IgD-negative memory B cell (primary cell): ENCODE results near the gene CSNK1G2. TPM values are rescaled to one million over a fixed set of nuclear protein-coding genes. Genes with fewer than 3 reads are reported as not detected.
"Not testable (repeated sequence)": the region's sequence is repeated elsewhere in the genome, so short reads cannot be mapped to it uniquely, and the experiment has no call there.

Experiments used
- H3K27ac Mint-ChIP-seq, 3 donors: one replicate each; pipeline ENCODE4 v1.8.0; 2020 to 2022; ENCODE audit warnings: mild to moderate bottlenecking in 3 of 3, mixed read lengths in 3 of 3, moderate library complexity in 1 of 3
- H3K27me3 Mint-ChIP-seq: one replicate; pipeline ENCODE4 v1.8.0; 2021; ENCODE audit warnings: mixed read lengths
- H3K36me3 Mint-ChIP-seq: one replicate; pipeline ENCODE4 v1.8.0; 2020; ENCODE audit warnings: mild to moderate bottlenecking, mixed read lengths
- H3K4me1 Mint-ChIP-seq, 3 donors: one replicate each; pipeline ENCODE4 v1.8.0; 2020 to 2022; ENCODE audit warnings: mixed read lengths in 3 of 3, mild to moderate bottlenecking in 1 of 3
- H3K4me3 Mint-ChIP-seq, 4 donors: one replicate each; pipeline ENCODE4 v1.8.0; 2020 to 2022; ENCODE audit warnings: mild to moderate bottlenecking in 4 of 4, mixed read lengths in 4 of 4, moderate library complexity in 3 of 4
- H3K9me3 Mint-ChIP-seq, 3 donors: one replicate each; pipeline ENCODE4 v1.8.0; 2020 to 2021; ENCODE audit warnings: mixed read lengths in 3 of 3, mild to moderate bottlenecking in 1 of 3
- polyA plus RNA-seq: library from polyadenylated mRNA; unstranded; fragments of 300-500 nt; fragmentation: Illumina TruSeq; gene quantifications from one replicate; pipeline ENCODE4 v1.2.3, GENCODE V29; 2021

The CSNK1G2 gene
- polyA plus RNA-seq, 1 donor from 2014 or later, result 28.8 TPM

DNA sequence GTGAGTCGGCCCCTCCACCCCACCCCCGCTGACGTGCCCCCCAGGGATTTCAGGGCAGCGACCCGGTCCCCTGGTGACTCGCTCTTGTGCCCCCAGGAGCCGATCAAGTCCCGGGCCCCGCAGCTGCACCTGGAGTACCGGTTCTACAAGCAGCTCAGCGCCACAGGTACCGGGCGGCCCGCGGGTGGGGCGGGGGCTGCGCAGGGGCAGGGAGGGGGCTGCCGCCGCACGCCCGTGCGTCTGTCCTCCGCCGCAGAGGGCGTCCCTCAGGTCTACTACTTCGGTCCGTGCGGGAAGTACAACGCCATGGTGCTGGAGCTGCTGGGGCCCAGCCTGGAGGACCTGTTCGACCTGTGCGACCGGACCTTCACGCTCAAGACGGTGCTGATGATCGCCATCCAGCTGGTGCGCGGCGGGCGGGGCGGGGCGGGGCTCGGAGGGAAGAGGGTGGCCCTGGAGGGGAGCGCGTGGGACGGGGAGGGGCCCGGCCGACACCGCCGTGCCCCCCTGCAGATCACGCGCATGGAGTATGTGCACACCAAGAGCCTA, 37.4 kb downstream of the CSNK1G2 start:
- Mint-ChIP-seq H3K9me3 (no peaks in the 10 kb centered on the region), H3K27ac (no peak overlapping the region), H3K27me3 (no peaks in the 10 kb centered on the region), H3K36me3 (peaks cover 3% of the 10 kb centered on the region), H3K4me1 (peaks cover 0 to 5% (median 4%) of the 10 kb centered on the region in 3 donors), H3K4me3 (no peak overlapping the region)

DNA sequence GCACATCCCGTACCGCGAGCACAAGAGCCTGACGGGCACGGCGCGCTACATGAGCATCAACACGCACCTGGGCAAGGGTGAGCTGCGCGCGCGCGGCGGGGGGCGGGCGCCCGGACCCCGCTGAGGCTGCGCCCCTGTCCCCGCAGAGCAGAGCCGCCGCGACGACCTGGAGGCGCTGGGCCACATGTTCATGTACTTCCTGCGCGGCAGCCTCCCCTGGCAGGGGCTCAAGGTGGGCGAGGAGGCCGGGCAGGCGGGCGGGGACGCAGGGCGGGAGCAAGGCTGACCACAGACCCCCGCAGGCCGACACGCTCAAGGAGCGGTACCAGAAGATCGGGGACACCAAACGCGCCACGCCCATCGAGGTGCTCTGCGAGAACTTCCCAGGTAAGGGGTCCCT, 38.0 kb downstream of the CSNK1G2 start:
- no peak overlapping the region for H3K4me3 Mint-ChIP-seq
- no peaks in the 10 kb centered on the region for H3K9me3 Mint-ChIP-seq
- H3K4me1 Mint-ChIP-seq, result peaks cover 0 to 2% (median 1%) of the 10 kb centered on the region in 3 donors
- H3K27ac Mint-ChIP-seq, result no peak overlapping the region
- no peaks in the 10 kb centered on the region for H3K27me3 Mint-ChIP-seq
- peaks cover 3% of the 10 kb centered on the region for H3K36me3 Mint-ChIP-seq

DNA sequence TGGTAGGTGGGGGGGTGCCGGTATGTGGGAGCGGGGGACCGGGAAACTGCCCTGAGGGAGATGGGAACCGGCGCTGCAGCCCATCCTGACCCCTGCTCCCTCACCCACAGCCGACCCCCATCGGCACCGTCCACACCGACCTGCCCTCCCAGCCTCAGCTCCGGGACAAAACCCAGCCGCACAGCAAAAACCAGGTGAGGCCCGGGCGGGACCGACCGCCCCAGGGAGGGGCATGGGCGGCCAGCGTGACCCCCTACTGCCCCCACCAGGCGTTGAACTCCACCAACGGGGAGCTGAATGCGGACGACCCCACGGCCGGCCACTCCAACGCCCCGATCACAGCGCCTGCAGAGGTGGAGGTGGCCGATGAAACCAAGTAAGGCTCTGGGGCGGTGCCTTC, 38.7 kb downstream of the CSNK1G2 start:
- Mint-ChIP-seq H3K27ac (no peak overlapping the region), H3K9me3 (no peaks in the 10 kb centered on the region), H3K36me3 (peaks cover 3% of the 10 kb centered on the region), H3K27me3 (no peaks in the 10 kb centered on the region), H3K4me3 (no peak overlapping the region), H3K4me1 (no peaks in the 10 kb centered on the region)

DNA sequence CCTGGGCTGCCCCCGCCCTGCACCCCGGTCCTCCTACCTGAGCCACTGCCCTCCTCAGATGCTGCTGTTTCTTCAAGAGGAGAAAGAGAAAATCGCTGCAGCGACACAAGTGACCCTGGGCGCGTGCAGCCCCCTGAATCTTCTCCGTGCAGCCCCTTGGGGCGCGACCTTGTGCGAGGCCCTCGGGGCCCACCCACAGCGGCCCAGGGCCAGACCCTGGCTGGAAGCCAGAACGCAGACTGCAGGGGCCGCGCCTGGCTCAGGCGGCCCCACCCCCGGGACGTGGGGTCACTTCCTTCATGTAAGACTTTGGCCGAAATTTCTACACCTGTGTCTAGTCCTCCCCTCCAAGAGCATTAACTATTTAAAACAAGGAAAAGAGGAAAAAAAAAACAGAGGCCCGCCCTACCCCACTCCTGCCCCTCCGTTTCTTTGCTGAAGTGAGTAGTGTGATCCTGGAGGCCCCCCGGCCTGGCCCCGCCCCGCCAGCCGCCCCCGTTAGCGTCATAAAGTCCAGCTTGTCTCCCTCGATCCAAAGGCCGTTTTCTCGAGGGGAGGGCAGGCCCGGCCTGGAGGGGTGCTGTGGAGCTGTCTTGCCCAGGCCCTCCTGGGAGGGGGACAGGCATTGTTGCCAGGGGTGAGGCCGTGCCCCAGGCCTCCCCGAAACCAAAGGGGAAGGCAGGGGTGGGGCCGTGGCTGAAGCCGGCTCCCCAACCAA, 39.3 kb downstream of the CSNK1G2 start:
- no peaks in the 10 kb centered on the region for H3K9me3 Mint-ChIP-seq
- no peak overlapping the region for H3K27ac Mint-ChIP-seq

DNA sequence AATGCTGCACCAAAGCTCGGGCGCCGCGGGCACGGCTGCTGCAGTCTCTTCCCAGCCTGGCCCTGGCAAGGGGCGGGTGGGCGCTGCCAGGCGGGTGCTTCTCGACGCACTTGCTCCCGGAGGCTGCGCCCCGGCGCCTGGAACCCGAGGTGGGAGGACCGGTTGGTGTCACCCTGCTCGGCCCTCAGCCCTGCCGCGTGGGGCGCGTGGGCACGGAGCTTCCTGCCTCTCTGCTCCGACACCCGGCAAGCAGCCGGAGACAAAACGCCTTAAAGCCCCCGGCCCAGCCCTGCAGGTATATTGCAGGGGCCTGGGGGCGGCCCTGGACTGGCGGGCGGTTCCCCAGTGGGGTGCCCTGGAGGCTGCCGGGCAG, 39.8 kb downstream of the CSNK1G2 start:
- Mint-ChIP-seq H3K4me1 (no peaks in the 10 kb centered on the region), H3K27ac (no peak overlapping the region), H3K9me3 (no peaks in the 10 kb centered on the region), H3K27me3 (no peaks in the 10 kb centered on the region), H3K4me3 (no peak overlapping the region), H3K36me3 (peaks cover 3% of the 10 kb centered on the region)

More for the DNA sequence above, 39.3 kb downstream of the CSNK1G2 start:
- H3K27me3 Mint-ChIP-seq, result no peaks in the 10 kb centered on the region
- no peaks in the 10 kb centered on the region for H3K4me1 Mint-ChIP-seq
- peaks cover 3% of the 10 kb centered on the region for H3K36me3 Mint-ChIP-seq
- H3K4me3 Mint-ChIP-seq, result no peak overlapping the region

DNA sequence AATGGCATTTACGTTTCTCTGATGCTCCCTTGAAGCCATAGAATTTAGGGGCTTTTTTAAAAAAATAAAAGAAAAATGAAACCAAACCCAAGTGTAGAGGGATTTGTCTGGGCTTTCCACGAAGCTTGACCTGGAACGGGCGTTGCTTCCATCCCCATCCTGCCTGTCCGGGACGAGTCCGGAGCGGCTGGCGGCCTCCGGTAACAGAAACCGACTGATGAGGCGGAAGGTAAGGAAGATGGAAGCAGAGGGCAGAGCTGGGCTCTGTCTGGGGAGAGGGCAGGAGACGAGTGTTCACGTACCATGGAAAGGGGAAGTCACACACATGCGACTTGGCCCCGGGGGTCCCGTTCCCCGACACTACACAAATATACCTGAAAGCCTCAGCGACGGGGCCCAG, 40.3 kb downstream of the CSNK1G2 start:
- H3K4me3 Mint-ChIP-seq, result peak overlapping the region in 1 of 4 donors; percentile 17
- no peak overlapping the region for H3K27ac Mint-ChIP-seq

DNA sequence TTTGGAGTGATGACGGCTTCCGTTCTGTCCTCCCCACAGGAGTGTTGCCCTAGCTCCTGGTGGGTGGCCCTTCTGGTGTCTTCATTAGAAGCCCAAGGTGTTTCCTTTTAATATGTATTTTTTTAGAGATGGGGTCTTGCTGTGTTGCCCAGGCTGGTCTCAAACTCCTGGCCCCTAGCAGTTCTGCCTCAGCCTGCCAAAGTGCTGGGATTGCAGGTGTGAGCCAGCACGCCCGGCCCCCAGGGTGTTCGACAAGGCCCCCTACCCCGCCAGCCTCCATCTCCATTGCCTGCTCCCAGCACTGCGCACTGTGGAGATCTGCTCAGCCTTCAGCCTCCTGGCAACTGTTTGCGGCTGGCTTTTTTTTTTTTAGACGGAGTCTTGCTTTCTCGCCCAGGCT, 43.4 kb downstream of the CSNK1G2 start:
- Mint-ChIP-seq H3K27ac (no peak overlapping the region), H3K4me3 (peak overlapping the region in 1 of 4 donors; percentile 12), H3K9me3 (no peaks in the 10 kb centered on the region), H3K36me3 (peaks cover 3% of the 10 kb centered on the region), H3K4me1 (no peaks in the 10 kb centered on the region), H3K27me3 (no peaks in the 10 kb centered on the region)

More for the DNA sequence above, 40.3 kb downstream of the CSNK1G2 start:
- H3K36me3 Mint-ChIP-seq, result peaks cover 3% of the 10 kb centered on the region
- H3K9me3 Mint-ChIP-seq, result no peaks in the 10 kb centered on the region
- H3K27me3 Mint-ChIP-seq, result no peaks in the 10 kb centered on the region
- no peaks in the 10 kb centered on the region for H3K4me1 Mint-ChIP-seq

DNA sequence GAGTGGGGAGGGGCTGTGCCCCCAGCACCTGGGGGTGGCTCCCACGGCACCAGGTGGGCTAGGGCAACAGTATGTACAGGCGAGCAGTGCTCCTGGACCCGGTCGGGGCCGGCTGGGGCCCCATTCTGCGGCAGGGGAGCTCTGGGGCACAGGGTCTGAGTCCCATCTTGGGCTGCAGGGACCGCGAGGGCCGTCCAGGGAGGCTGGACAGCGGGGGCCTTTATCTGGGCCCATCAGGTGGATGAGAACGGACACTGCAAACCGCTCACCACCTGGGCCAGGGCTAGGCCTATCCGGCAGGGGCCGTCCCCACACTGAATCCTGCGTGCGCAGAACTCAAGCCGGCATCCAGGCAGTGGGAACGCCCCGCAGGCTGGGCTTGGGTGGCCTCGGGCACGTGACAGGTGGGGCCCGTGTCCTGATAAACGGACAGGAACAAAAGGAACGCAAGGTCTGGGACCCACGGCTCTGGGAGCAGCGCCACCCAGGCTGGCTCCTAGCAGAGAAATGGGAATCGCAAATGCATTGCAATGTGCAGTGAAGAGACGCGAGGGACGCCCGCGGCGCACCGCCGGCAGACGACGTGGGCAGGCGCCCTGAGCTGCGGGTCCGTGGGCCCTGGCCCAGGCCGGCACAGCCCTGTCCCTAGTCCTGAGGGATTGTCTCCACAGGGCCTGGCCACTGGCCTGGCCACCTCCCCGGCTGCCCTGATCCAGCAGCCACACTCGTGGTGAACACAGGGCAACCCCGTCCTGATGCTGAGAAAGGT, 44.8 kb downstream of the CSNK1G2 start:
- Mint-ChIP-seq H3K27me3 (no peaks in the 10 kb centered on the region), H3K4me1 (no peaks in the 10 kb centered on the region), H3K36me3 (peaks cover 3% of the 10 kb centered on the region), H3K4me3 (no peak overlapping the region), H3K27ac (no peak overlapping the region), H3K9me3 (no peaks in the 10 kb centered on the region)

DNA sequence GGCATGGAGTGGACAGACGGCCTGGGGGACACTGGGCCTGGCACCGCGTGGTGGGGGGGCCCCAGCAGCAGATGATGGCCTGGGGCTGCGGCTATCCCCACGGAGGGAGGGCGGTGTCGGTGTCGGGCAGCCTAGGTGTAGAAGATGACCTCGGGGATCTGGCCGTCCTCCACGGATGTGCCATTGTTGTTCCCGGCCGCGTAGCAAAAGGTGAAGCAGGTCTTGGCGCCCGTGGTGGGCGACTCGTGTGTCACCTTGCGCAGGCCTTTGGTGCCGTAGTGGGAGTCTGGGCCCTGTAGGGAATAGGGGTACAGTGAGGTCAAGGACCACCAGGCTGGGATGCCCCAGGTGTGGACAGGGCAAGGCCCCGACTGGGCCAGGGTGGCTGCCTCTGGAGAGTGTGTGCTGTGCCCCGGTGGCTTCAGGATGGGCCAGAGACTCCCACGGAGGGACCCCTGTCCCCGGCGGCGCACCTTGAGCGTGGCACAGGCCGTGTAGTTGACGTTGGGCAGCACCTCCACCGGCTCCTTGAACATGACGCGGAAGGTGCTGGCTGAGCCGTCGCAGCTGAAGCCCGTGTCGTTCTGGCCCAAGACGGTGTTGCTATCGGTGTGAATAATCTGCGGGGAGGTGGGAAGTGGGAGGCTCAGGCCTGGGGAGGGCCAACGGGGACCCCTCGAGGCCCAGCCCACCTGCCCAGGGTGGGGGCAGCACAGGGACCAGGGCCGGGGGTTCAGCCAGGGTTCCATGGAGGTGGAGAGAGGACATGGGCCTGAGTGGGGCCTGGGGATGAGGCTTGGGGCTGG, 45.6 kb downstream of the CSNK1G2 start:
- no peak overlapping the region for H3K4me3 Mint-ChIP-seq
- no peak overlapping the region for H3K27ac Mint-ChIP-seq
- H3K27me3 Mint-ChIP-seq, result no peaks in the 10 kb centered on the region
- no peaks in the 10 kb centered on the region for H3K4me1 Mint-ChIP-seq
- peaks cover 1% of the 10 kb centered on the region for H3K36me3 Mint-ChIP-seq
- no peaks in the 10 kb centered on the region for H3K9me3 Mint-ChIP-seq

DNA sequence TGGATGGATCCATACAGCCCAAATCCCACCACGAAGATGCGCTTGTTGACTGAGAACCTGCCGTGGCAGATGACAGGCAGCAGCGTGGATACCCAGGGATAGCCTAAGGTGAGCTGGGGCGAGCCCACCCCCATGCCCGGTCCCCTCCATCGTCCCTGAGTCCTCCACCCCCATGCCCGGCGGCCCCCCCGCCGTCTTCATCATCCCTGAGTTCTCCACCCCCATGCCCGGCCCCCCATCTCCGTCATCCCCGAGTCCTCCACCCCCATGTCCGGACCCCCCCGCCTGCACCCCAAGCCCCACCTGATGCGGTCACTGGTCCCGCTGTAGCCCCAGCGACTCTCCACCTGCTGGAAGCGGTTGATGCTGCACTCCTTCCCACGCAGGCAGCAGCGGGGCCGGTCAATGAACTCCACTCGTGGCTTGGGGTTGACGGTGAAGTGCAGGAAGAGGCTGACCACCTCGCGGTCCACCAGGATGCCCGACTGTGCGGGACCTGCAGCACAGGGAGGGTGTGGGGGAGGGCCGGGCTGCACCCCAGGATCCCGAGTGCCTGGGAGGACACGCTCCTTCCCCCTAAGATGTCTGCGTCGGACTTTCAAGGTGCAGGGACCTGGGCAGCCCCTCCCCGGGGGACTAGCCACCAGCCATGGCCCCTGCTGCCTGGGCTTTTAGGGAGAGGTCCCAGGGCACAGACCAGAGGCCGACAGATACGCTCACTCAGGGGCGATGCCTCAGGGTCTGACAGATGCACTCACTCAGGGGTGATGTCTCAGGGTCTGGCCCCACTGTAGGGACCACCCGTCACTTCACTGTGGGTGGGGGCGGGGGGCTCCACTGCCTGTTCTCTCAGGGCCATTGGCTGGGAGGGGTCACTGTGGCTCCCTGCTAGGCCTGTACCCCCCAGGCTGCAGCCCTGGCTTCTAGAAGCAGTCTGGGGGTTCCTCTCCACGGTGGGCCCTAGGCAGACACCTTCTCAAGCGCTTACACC, 46.5 kb downstream of the CSNK1G2 start:
- Mint-ChIP-seq H3K27me3 (no peaks in the 10 kb centered on the region), H3K4me1 (no peaks in the 10 kb centered on the region), H3K27ac (no peak overlapping the region), H3K4me3 (no peak overlapping the region), H3K36me3 (peaks cover 1% of the 10 kb centered on the region), H3K9me3 (no peaks in the 10 kb centered on the region)

DNA sequence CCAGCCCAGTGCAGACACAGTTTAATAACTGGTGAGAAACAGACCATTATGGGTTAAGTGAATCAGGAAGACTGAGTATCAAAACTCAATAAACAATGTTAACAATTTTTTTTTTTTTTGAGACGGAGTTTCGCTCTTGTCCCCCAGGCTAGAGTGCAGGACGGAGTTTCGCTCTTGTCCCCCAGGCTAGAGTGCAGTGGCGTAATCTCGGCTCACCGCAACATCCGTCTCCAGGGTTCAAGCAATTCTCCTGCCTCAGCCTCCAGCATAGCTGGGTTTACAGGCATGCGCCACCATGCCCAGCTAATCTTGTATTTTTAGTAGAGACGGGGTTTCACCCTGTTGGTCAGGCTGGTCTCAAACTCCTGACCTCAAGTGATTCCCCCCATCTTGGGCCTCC, 47.5 kb downstream of the CSNK1G2 start:
- H3K4me3 Mint-ChIP-seq, H3K9me3 Mint-ChIP-seq, H3K27ac Mint-ChIP-seq, H3K27me3 Mint-ChIP-seq, H3K36me3 Mint-ChIP-seq, H3K4me1 Mint-ChIP-seq: not testable (repeated sequence)

DNA sequence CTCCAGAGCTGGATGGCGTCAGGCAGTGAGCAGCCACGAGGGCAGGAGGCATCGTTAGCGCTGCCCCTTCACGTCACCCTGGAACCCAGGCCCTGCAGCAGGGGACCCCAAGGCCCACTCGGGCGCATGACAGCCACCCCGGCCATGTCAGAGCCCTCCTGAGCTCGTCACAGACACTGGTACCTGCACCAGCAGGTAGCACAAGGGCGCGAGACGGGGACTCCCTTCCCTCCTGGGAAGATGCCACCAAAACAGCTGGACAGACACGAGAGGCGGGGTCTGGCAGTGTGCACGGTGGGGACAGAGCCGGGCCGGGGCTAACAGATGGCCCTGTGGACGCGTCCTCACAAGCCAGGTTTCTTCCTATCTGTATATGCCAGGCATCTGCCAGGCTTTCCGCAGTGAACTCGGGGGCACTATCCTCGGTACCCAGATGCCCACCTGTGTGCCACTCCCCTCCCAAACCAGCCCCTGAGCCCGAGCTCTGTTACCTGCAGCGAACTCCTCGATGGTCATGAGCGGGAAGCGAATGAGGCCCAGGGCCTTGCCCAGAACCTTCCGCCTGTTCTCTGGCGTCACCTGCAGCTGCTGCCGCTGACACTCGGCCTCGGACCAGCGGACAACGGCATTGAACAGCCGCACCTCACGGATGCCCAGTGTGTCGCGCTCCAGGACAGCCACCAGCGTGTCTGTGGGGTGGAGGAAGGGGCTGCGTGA, 48.7 kb downstream of the CSNK1G2 start:
- H3K27ac Mint-ChIP-seq, result peak overlapping the region in 1 of 3 donors; percentile 16
- H3K9me3 Mint-ChIP-seq, result no peaks in the 10 kb centered on the region
- H3K4me1 Mint-ChIP-seq, result peaks cover 0 to under 1% (median 0%) of the 10 kb centered on the region in 3 donors
- no peaks in the 10 kb centered on the region for H3K27me3 Mint-ChIP-seq
- no peaks in the 10 kb centered on the region for H3K36me3 Mint-ChIP-seq
- no peak overlapping the region for H3K4me3 Mint-ChIP-seq

DNA sequence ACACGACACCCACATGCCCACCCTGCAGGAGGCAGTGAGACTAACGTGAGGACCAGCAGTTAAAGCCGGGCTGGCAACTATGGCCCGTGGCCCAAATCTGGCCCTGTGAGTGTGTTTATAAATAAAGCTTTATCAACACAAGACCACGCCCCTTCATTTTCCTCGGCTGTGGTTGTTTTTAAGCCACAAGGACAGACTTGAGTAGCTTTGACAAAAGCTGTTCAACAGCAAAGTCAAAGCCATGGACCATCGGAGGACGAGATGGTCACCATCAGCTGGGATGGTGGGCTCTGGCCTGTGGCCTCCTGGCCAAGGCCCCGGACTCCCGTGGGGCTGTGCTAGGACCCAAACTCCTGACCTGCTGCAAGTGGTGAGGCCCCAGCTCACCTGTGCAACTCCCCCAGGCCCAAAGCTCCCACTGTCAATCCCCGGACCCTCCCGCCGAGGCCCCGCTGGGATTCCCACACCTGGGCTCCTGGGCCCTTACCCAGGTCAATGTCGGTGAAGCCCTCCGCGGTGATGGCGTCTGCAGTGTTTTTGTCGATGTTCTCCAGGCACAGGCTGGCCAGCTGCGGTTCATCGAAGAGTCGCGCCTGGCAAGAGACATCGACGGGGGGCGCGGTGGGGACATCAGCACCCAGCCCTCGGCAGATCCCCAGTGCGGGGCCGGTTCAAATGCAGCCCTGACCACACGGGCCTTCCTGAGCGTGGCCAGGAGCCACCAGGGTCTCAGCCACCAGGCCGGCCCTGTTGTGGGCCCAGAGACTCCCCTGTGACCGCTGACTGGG, 49.5 kb downstream of the CSNK1G2 start:
- Mint-ChIP-seq H3K36me3 (no peaks in the 10 kb centered on the region), H3K27me3 (no peaks in the 10 kb centered on the region), H3K4me1 (peaks cover 0 to 2% (median 0%) of the 10 kb centered on the region in 3 donors), H3K9me3 (no peaks in the 10 kb centered on the region), H3K27ac (peak overlapping the region in 1 of 3 donors; percentile 16), H3K4me3 (no peak overlapping the region)
